Inferior parietal cortex (tissue), 1 donor: Measurements from ENCODE around the gene TSC22D2.
"Not testable (repeated sequence)": the region's sequence is repeated elsewhere in the genome, so short reads cannot be mapped to it uniquely, and the experiment has no call there.

ENCODE experiments used
- DNase-seq: peaks from one replicate; pipeline ENCODE4 v3.0.0-alpha.2; 2016; ENCODE audit errors: extremely low spot score

TSC22D2 gene

GRCh38 chr3:150484410-150484809 lies 76.3 kb downstream of the TSC22D2 start:
- no peak for DNase-seq

GRCh38 chr3:150488867-150489266 lies 80.8 kb downstream of the TSC22D2 start:
- no peak for DNase-seq

- DNase-seq = no peak
Measured at GRCh38 chr3:150490277-150490986, 82.3 kb downstream of the TSC22D2 start.

- no peak for DNase-seq
Measured at GRCh38 chr3:150494411-150494977, 86.4 kb downstream of the TSC22D2 start.

- DNase-seq = no peak
Measured at GRCh38 chr3:150495149-150495548, 87.1 kb downstream of the TSC22D2 start.

- peak; percentile 91 for DNase-seq
Measured at GRCh38 chr3:150495563-150496168, 87.6 kb downstream of the TSC22D2 start.

- no peak for DNase-seq
Measured at GRCh38 chr3:150497956-150498355, 89.9 kb downstream of the TSC22D2 start.

- DNase-seq = not testable (repeated sequence)
Measured at GRCh38 chr3:150500960-150501359, 92.9 kb downstream of the TSC22D2 start.

- no peak for DNase-seq
Measured at GRCh38 chr3:150503402-150504099, 95.5 kb downstream of the TSC22D2 start.

- DNase-seq = no peak
Measured at GRCh38 chr3:150504483-150504882, 96.4 kb downstream of the TSC22D2 start.

GRCh38 chr3:150508401-150508800 lies 100.3 kb downstream of the TSC22D2 start:
- DNase-seq = no peak

GRCh38 chr3:150509780-150510179 lies 101.7 kb downstream of the TSC22D2 start:
- no peak for DNase-seq

GRCh38 chr3:150511122-150511821 lies 103.2 kb downstream of the TSC22D2 start:
- no peak for DNase-seq

GRCh38 chr3:150515210-150515609 lies 107.1 kb downstream of the TSC22D2 start:
- DNase-seq = no peak
